OCI-LY1 (cell line): ENCODE results near the gene NHLRC4.

Experiments
- CTCF ChIP-seq: fragments of 200-600 bp; sonication (generic), shearing (Covaris generic); IDR thresholded peaks from 2 replicates; pipeline ENCODE4 v1.5.1; 2017; ENCODE audit warnings: mild to moderate bottlenecking, antibody characterized with exemption, low read length, moderate library complexity, mixed read lengths
- EZH2 ChIP-seq: fragments of 200-600 bp; sonication (generic), shearing (Covaris generic); IDR thresholded peaks from 2 replicates; pipeline ENCODE4 v1.8.0; 2017; ENCODE audit warnings: borderline replicate concordance, mixed run types, mild to moderate bottlenecking, antibody characterized with exemption, low read length, moderate library complexity, mixed read lengths

DNA sequence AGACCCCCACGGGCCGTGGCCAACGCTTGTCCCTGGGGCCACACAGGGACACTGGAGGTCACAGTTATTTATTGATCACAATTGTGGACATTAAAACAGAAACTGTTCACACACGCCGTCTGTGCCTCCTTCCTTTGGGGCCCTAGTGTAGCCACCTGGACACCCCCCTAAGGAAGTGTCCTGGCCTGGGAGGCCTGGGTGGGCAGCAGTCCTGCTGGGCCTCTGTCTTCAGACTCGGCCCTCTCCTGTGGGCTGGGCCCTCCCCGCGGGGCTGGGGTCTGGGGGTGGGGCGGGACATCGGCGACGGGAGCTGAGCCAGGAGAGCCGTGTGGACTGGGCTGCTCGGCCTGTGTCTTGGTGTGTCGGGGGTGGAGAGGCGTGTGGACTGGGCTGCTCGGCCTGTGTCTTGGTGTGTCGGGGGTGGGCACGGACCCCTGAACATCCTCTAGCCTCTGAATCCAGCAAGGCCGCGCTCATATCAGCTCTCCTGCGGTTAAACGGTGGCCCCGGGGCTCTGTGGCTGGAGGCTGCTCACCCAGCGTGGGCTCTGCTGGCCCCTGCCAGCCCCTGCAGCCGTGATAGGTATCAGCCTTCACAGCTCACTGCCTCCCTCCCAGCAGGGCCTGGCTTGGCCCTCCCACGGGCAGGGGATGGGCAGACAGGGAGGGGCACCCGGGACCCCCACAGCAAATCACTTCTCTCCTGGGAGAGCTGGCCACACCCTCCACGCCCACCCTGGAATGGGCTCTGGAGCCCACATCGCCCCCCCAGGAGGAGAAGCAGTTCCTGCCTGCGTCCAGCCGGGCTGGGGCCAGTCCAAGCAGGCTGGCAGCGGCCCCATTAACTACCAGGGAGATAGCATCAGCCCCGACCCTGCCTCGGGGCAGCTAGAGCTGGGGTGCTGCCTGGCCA is 1.1 kb upstream of the NHLRC4 start:
- no peak for TF ChIP-seq CTCF
- no peak for TF ChIP-seq EZH2
